H1 (cell line): ENCODE results near the gene CEL. TPM values are rescaled to one million over a fixed set of nuclear protein-coding genes. Genes with fewer than 3 reads are reported as not detected.

Source experiments
- CHD2 ChIP-seq: IDR thresholded peaks from 2 replicates; pipeline ENCODE4 v1.6.1; 2012; ENCODE audit warnings: low read length, improper control_type of control experiment
- EGR1 ChIP-seq: IDR thresholded peaks from 2 replicates; pipeline ENCODE4 v1.6.1; 2011; ENCODE audit warnings: low read depth, low read length, borderline replicate concordance
- FOSL1 ChIP-seq: IDR thresholded peaks from 2 replicates; pipeline ENCODE4 v1.6.1; 2011; ENCODE audit warnings: mild to moderate bottlenecking, low read depth, low read length, moderate library complexity; ENCODE audit not compliant: insufficient read depth
- HDAC6 ChIP-seq: IDR thresholded peaks from one replicate; pipeline ENCODE4 v1.7.1; 2012; ENCODE audit warnings: low read depth, mild to moderate bottlenecking, inconsistent platforms, low read length, moderate library complexity
- KDM1A ChIP-seq: fragments of 200-600, 300-600 bp; sonication (generic); IDR thresholded peaks from 2 replicates; pipeline ENCODE4 v1.7.1; 2016; ENCODE audit warnings: mild to moderate bottlenecking, low read length, borderline replicate concordance
- KDM5A ChIP-seq: fragments of 200-600 bp; IDR thresholded peaks from 2 replicates; pipeline ENCODE4 v1.7.1; 2012; ENCODE audit warnings: mild to moderate bottlenecking, low read length, inconsistent platforms, mixed read lengths
- SP4 ChIP-seq: IDR thresholded peaks from 2 replicates; pipeline ENCODE4 v1.6.1; 2012; ENCODE audit warnings: low read length, inconsistent platforms
- TAF7 ChIP-seq: optimal IDR thresholded peaks from 2 replicates; pipeline ENCODE3; 2011; ENCODE audit warnings: low read depth, mild to moderate bottlenecking, inconsistent platforms, low read length, moderate library complexity, borderline replicate concordance
- polyA plus RNA-seq, 7 experiments: library from polyadenylated mRNA; depleted of rRNA in 3 of 7; stranded (reverse) in 5 of 7; unstranded in 2 of 7; fragments of >200 nt in 5 of 7; fragments of 200-250 nt in 2 of 7; gene quantifications; 1 replicate in 5 of 7; 2 replicates in 1 of 7; 4 replicates in 1 of 7; pipeline versions ENCODE4 v1.2.1 to v1.2.3, GENCODE V29; 2011 to 2013; ENCODE audit warnings: missing spikeins in 2 of 7, mixed read lengths in 2 of 7
- total RNA-seq: library from RNA; stranded (reverse); fragmentation: NEBNext Ultra II Directional; extraction: Animal tissue kit (Norgen Biotek cat#: 25700); gene quantifications from 2 replicates; pipeline ENCODE4 v1.2.1, GENCODE V29; 2021

CEL gene
- total and polyA plus RNA-seq, 2 of the 8 experiments (the other 6 are each of a cell fraction or from before 2014, with no cell fraction given), result 1.8 to 3.4 TPM

DNA sequence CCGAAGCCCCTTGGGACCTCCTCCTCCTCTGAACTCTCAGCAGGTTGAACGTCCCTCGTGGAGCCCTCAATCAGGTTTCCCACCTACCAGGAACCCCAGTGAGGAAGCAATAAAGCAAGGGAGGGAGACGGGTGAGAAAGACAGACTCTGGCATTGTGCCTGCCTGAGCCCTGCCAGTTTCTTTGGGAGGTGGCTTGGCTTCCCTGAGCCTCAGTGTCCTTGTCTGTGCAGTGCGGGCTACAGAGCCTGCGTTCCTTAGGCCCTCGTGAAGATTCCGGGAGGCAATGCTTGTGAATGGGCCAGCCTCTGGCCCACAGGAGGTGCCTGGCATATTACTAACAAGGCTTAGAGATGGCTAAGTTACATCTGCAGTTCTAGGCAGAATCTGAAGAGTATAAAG, 19.1 kb upstream of the CEL start (continued):
- TF ChIP-seq CHD2 (no peak), HDAC6 (no peak), KDM1A (no peak), FOSL1 (no peak), KDM5A (no peak), SP4 (no peak), TAF7 (no peak), EGR1 (no peak)
- TF ChIP-seq, all 59 proteins: peak for 0
